NCI-H748 treated with DMSO at 0.1 percent for 48 hours (cell line): ENCODE results near the gene AATK.

Experiments used
- DNase-seq: peaks from one replicate; lab custom pipeline; 2025; lab: John Stamatoyannopoulos, UW

The AATK gene

DNA sequence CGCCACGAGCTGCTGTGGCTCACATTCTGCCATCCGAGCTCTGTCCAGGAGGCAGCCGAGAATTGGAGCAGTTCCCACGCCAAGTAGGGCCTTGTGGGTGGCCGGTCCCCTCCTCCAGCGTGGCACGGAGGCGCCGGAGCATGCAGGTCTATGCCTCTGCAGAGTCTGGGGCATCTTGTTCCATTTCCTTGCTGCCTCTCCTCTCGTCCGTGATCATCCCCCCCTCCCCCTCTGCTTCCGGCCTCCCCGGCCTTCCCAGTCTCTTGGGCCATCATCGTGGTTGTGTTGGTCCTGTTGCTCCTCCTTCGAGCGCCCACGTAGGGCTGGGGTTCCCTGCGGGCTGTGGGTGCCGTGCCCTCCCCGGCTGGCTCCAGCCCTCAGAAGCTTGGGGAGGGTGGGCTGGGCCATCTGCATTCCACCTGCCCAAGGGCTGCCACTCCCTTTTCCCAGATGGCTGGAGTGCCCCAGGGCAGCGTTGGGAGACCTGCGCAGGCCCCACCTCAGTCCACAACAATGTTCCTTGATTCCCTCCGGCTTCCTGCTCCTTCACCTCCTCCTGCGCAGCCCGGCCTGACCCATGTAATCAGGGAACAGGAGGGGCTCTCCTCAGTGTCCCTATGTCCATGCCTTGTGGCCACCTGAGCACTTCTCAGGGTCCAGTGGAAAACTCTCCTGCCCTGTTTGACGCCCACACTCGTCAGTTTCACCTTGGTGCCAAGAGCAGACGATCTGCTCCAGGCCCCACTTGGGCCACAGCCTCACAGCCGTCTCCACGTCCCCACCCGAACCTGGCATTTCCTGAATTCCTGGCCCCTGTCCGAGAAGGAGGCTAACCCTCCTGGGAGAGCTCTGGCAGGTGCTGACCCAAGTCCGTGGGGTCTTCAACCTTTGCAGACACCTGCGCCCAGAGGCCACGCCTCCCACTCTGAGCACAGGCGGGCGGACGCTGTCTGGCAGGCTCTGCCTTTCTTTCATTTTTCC lies 94.0 kb downstream of the AATK start:
- DNase-seq = no peak

DNA sequence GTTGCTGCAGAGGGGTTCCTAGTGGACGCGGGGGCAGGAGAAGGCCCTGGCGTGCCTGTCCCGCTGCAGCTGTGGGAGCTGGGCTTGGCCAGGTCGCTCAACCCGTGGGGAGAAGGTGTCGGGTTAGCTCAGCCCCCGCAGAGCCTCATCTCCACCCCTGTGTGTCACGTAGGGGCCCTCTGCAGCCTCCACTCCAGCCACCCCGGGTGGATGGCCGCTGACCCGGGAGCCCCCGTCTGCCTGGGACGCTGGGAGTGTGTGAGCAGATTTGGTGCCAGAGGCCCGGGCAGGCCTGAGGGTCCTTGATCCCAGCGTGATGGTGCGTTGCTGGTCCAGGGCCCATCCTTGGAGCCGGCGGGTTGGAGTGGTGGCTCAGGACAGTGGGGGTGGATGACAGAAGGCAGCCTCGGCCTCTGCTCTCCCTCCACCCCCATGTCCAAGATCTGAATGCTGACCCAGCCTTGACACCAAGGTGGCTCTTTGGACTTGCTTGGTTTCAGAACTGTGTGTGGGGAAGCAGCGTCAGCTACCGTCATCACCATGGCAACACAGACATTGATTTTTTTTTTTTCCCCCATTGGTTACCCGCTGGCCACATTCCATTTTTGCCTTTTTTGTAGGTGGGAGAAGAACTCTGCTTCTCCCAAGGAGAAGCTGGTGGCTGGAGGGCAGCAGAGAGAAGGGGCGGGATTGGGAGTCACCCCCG lies 95.3 kb downstream of the AATK start:
- no peak for DNase-seq

- no peak for DNase-seq
These were observed 96.8 kb downstream of the AATK start for GRCh38 chr17:81069135-81069645.

DNA sequence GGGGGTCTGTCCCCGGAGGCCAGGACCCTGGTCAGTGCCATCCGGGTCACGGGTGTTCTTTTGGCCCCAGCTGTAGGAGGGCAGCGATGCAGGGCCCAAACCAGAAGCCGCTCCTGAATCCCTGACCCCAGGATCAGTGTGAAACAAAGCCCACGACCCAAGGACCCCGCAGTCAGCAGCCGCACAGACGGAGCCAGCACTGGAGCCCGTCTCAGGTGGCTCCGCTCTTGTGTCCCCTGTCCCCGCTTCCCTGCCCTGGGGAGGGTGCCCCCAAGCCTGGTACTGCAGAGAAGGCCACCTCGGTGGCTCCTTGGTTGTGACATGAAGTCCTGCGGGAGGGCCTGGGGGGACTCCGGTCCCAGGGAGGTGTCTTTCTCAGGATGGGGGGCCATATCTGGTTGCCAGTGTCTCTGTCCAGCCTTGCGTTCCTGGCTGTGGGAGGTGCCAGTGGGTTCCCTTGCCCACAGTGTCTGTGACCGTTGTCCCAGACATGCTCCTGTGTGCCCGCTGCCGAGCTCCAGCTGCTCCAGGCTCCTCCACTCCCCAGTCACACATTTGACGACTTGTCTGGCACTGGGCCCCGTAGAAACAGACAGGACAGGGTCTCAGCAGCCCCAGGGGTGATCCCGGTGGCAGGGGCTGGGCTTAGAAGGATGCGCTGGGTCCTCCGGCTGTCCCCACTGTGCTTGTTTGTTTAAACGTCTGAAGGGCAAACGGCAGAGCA lies 97.4 kb downstream of the AATK start:
- DNase-seq = no peak

DNA sequence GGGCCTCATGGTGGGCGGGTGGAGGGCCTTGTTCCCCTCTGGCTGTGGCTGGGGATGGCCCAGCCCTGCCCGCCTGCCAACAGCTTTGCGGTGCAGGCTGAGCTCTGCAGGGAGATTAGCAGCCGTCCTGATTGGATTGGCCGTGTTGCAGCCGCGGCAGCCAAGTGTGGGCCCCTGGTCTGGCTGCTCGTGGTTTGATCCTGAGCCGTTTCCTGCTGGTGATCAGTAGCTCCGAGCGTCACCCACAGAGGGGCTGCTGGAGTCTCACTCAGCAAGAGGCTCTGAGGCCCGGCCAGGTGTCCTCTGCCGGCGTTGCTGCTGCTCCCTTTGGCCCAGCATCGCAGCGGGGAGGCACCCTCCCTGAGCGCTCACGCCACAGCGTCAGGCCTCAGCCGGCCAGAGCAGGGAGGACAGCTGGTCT lies 98.6 kb downstream of the AATK start:
- DNase-seq = no peak
